ENCODE measurements around the gene MICAL3.

MICAL3 gene

GRCh38 chr22:17927062-17927461 lies 97.3 kb downstream of the MICAL3 start:
- no peaks in the 10 kb centered on the region for H3K27me3 ChIP-seq (ENCODE audit: insufficient read depth, low read length)
- no peak overlapping the region for H3K9ac ChIP-seq (ENCODE audit: low read length)
- no peak overlapping the region for H3K4me2 ChIP-seq (ENCODE audit: low read length)
- H3K4me1 ChIP-seq (ENCODE audit: insufficient read depth, low read length, severe bottlenecking): peaks cover 7% of the 10 kb centered on the region
- H3K36me3 ChIP-seq (ENCODE audit: insufficient read depth, low read length): no peaks in the 10 kb centered on the region
- H3K9me2 ChIP-seq (ENCODE audit: low read depth, low read length): no peaks in the 10 kb centered on the region
- H3K9me3 ChIP-seq (ENCODE audit: low read length): no peaks in the 10 kb centered on the region
- no peak overlapping the region for H3K4me3 ChIP-seq (ENCODE audit: low read depth, low read length, poor library complexity, severe bottlenecking)
- no peaks in the 10 kb centered on the region for H4K20me1 ChIP-seq (ENCODE audit: insufficient read depth, low read length)
- H3K27ac ChIP-seq (ENCODE audit: low read depth, low read length, poor library complexity, severe bottlenecking): no peak overlapping the region
- H2AFZ ChIP-seq (ENCODE audit: low read length): no peak overlapping the region
- TF ChIP-seq EZH2 (IDR thresholded peaks at IDR 0.05; ENCODE audit: borderline replicate concordance, low read length): no peak
- TF ChIP-seq CTCF (IDR thresholded peaks at IDR 0.05; ENCODE audit: low read length): no peak
- H3K79me2 ChIP-seq (ENCODE audit: insufficient read depth, low read length): peaks cover 20% of the 10 kb centered on the region
- no peaks in the 10 kb centered on the region for H3F3A ChIP-seq (ENCODE audit: insufficient read depth, low read length)

DNA sequence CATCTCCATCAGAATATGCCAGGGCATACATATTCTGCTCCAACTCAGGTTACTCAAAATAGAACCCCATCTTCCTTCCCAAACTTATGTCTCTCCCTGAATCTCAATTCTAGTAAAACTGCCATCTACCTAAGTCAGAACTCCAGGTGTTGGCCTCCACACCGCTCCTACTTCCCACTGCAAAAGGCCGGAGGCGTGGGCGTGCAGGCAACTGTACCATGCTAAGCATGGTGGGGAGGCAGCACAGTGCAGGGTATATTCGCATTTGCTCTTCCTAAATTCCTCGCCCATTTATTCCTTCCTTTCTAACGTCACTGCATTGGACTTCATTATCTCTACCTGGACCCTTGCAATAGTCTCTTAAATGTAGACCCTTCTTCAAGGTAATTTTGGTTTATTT lies 97.8 kb downstream of the MICAL3 start:
- Histone ChIP-seq H3K4me2 (ENCODE audit: low read length) (no peak overlapping the region), H4K20me1 (ENCODE audit: insufficient read depth, low read length) (no peaks in the 10 kb centered on the region), H3K27ac (ENCODE audit: low read depth, low read length, poor library complexity, severe bottlenecking) (no peak overlapping the region), H3K9me2 (ENCODE audit: low read depth, low read length) (no peaks in the 10 kb centered on the region), H3K4me3 (ENCODE audit: low read depth, low read length, poor library complexity, severe bottlenecking) (no peak overlapping the region), H3K36me3 (ENCODE audit: insufficient read depth, low read length) (no peaks in the 10 kb centered on the region), H3K9me3 (ENCODE audit: low read length) (no peaks in the 10 kb centered on the region), H3F3A (ENCODE audit: insufficient read depth, low read length) (no peaks in the 10 kb centered on the region), H3K9ac (ENCODE audit: low read length) (no peak overlapping the region), H2AFZ (ENCODE audit: low read length) (no peak overlapping the region), H3K27me3 (ENCODE audit: insufficient read depth, low read length) (no peaks in the 10 kb centered on the region), H3K4me1 (ENCODE audit: insufficient read depth, low read length, severe bottlenecking) (peaks cover 8% of the 10 kb centered on the region), H3K79me2 (ENCODE audit: insufficient read depth, low read length) (peaks cover 20% of the 10 kb centered on the region)
- no peak for TF ChIP-seq EZH2 (IDR thresholded peaks at IDR 0.05; ENCODE audit: borderline replicate concordance, low read length)
- TF ChIP-seq CTCF (IDR thresholded peaks at IDR 0.05; ENCODE audit: low read length): no peak

DNA sequence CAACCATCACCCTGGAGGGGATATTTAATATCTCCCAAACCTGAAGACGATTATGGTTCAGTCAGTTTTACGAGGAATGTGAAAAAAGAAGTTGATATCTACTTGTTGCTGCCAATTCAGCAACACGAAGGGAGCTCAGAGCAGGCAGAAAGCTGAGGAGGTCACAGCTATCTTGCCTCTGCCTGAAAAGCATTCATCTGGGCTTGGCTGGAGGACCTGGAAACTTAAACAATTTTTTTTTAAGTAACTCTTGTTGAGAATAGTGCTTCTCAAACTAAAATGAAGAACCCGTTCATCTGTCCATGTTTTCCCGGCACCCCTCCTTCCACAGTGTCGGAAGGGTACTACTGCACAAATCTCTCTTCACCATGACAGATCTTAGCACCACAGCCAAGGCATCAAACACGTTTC lies 98.9 kb downstream of the MICAL3 start:
- Histone ChIP-seq H3K4me3 (ENCODE audit: low read depth, low read length, poor library complexity, severe bottlenecking) (no peak overlapping the region), H3K27me3 (ENCODE audit: insufficient read depth, low read length) (no peaks in the 10 kb centered on the region), H3K4me1 (ENCODE audit: insufficient read depth, low read length, severe bottlenecking) (peaks cover 8% of the 10 kb centered on the region), H3K9ac (ENCODE audit: low read length) (no peak overlapping the region), H4K20me1 (ENCODE audit: insufficient read depth, low read length) (no peaks in the 10 kb centered on the region), H3K9me2 (ENCODE audit: low read depth, low read length) (no peaks in the 10 kb centered on the region), H3K9me3 (ENCODE audit: low read length) (no peaks in the 10 kb centered on the region), H3K79me2 (ENCODE audit: insufficient read depth, low read length) (peaks cover 20% of the 10 kb centered on the region), H3K36me3 (ENCODE audit: insufficient read depth, low read length) (no peaks in the 10 kb centered on the region), H3F3A (ENCODE audit: insufficient read depth, low read length) (no peaks in the 10 kb centered on the region), H2AFZ (ENCODE audit: low read length) (no peak overlapping the region), H3K27ac (ENCODE audit: low read depth, low read length, poor library complexity, severe bottlenecking) (no peak overlapping the region), H3K4me2 (ENCODE audit: low read length) (no peak overlapping the region)
- no peak for TF ChIP-seq CTCF (IDR thresholded peaks at IDR 0.05; ENCODE audit: low read length)
- no peak for TF ChIP-seq EZH2 (IDR thresholded peaks at IDR 0.05; ENCODE audit: borderline replicate concordance, low read length)
